ENCODE data around the gene DNAH5. TPM values are rescaled to one million over a fixed set of nuclear protein-coding genes. Genes with fewer than 3 reads are reported as not detected.

The DNAH5 gene
- total and polyA plus RNA-seq, 2 donors (not counting 3 experiments of a cell fraction or from before 2014, with no cell fraction given): 0.23 to 1.7 TPM

GRCh38 chr5:13976223-13976622 lies 31.7 kb upstream of the DNAH5 start:
- Histone ChIP-seq H4K20me1 (replicated peaks; ENCODE audit: control insufficient read depth, extremely low read depth, insufficient read depth, low read length) (no peaks in the 10 kb centered on the region), H3K9me3 (replicated peaks; ENCODE audit: control insufficient read depth, insufficient read depth, low read length) (no peaks in the 10 kb centered on the region), H3K4me2 (ENCODE audit: insufficient read depth, low read length) (no peak overlapping the region), H3K27ac (ENCODE audit: insufficient read depth, low read depth, low read length) (no peak overlapping the region), H3K4me1 (ENCODE audit: control insufficient read depth, extremely low read depth, insufficient read depth, low read length) (no peaks in the 10 kb centered on the region), H3K79me2 (ENCODE audit: control insufficient read depth, insufficient read depth, low read length) (no peaks in the 10 kb centered on the region), H3K36me3 (ENCODE audit: control insufficient read depth in 2 of 2, extremely low read depth in 1 of 2, insufficient read depth in 2 of 2, low read length in 2 of 2) (no peaks in the 10 kb centered on the region), H3K9ac (replicated peaks; ENCODE audit: extremely low read depth, insufficient read depth, low read length) (no peak overlapping the region), H3K9me1 (replicated peaks; ENCODE audit: control insufficient read depth, extremely low read depth, insufficient read depth, low read length) (no peaks in the 10 kb centered on the region), H2AFZ (ENCODE audit: low read depth, low read length) (no peak overlapping the region), H3K27me3 (ENCODE audit: control insufficient read depth in 2 of 2, insufficient read depth in 2 of 2, low read length in 2 of 2) (peaks cover 9 to 23% of the 10 kb centered on the region in 2 experiments), H3K4me3 (replicated peaks in 1 of 3; ENCODE audit: insufficient read depth in 1 of 3, low read depth in 1 of 3, low read length in 3 of 3) (no peak overlapping the region)
- DNase-seq (ENCODE audit: low read depth, low spot score): no peak
- POLR2A ChIA-PET: no interaction called here
- dilution Hi-C loops (cut with MboI; ENCODE audit: extremely low pct_ligation_motif_present, low sequenced_read_pairs) (loop anchor here (25.0 kb wide), 2 partner anchors 136 to 311 kb away; no protein-coding TSS in a partner anchor), intact Hi-C loops (cut with micrococcal nuclease) (no loop called here)
- CTCF ChIA-PET: interaction anchor here (0.7 to 3.6 kb wide), 6 partner anchors 22 to 678 kb away, joined by 3 to 55 read pairs (median 4); no protein-coding TSS in a partner anchor
- TF ChIP-seq EZH2 (IDR thresholded peaks at IDR 0.05; ENCODE audit: borderline replicate concordance, low read depth, low read length, severe bottlenecking) (no peak), POLR2A (IDR thresholded peaks at IDR 0.05; ENCODE audit: low read depth, low read length) (no peak), POLR2AphosphoS5 (IDR thresholded peaks at IDR 0.05; ENCODE audit: insufficient read depth, low read depth, low read length) (no peak), CTCF (IDR thresholded peaks at IDR 0.05; ENCODE audit: extremely low read depth in 1 of 2, insufficient read depth in 1 of 2, low read depth in 1 of 2, low read length in 2 of 2) (no peak), GATA2 (IDR thresholded peaks at IDR 0.05; ENCODE audit: insufficient read depth, insufficient read length, low read depth, low read length) (no peak), JUN (IDR thresholded peaks at IDR 0.05; ENCODE audit: borderline replicate concordance, insufficient read depth, insufficient read length, low read depth) (no peak), FOS (IDR thresholded peaks at IDR 0.05; ENCODE audit: borderline replicate concordance, insufficient read depth, low read length) (no peak), MAX (IDR thresholded peaks at IDR 0.05; ENCODE audit: insufficient read depth, insufficient read length) (no peak), MYC (IDR thresholded peaks at IDR 0.05; ENCODE audit: low read depth, low read length) (no peak)
- no peak for FAIRE-seq
- no TSS peak for BruUV-seq (replicated peaks)

Measured in endothelial cell of umbilical vein (primary cell).